AG04449 (cell line): ENCODE results near the gene SLC13A4.

Source experiments
- CTCF ChIA-PET: fragments of 350-600 bp; formaldehyde crosslinking; extraction: SDS; loops from one replicate; lab custom pipeline; 2021; ENCODE audit warnings: antibody characterized with exemption; lab: Yijun Ruan, JAX
- POLR2A ChIA-PET: fragments of 400-600, 350-600 bp; formaldehyde crosslinking; extraction: SDS; loops from one replicate; lab custom pipeline; 2020; ENCODE audit warnings: antibody characterized with exemption, inconsistent platforms; lab: Yijun Ruan, JAX
- DNase-seq: peaks from one replicate; pipeline ENCODE4 v3.0.0-alpha.2; 2010; ENCODE audit warnings: low read depth, low spot score
- H3K4me3 ChIP-seq: 2 replicates; pipeline ENCODE4 v1.5.1; 2011; ENCODE audit warnings: low read depth, mild to moderate bottlenecking, control low read depth, low read length
- CTCF ChIP-seq: IDR thresholded peaks from one replicate; pipeline ENCODE4 v1.5.1; 2011; ENCODE audit warnings: mild to moderate bottlenecking, moderate library complexity, low read length, control low read depth, inconsistent platforms; ENCODE audit not compliant: insufficient read depth; ENCODE audit errors: missing control alignments

SLC13A4 gene

GRCh38 chr7:135756191-135756590, 28.2 kb upstream of the SLC13A4 start:
- no peak for DNase-seq
- ChIA-PET POLR2A (interaction anchor here (1.1 kb wide), 1 partner anchor 11 kb away, joined by 3 read pairs; no protein-coding TSS in a partner anchor), CTCF (interaction anchor here (1.3 to 1.5 kb wide), 2 partner anchors 18 to 84 kb away, joined by 4 read pairs; no protein-coding TSS in a partner anchor)
- no peak for TF ChIP-seq CTCF
- no peak overlapping the region for H3K4me3 ChIP-seq

- no peak for TF ChIP-seq CTCF
- DNase-seq: no peak
- CTCF ChIA-PET: interaction anchor here (0.9 kb wide), 1 partner anchor 82 kb away, joined by 3 read pairs; no protein-coding TSS in a partner anchor
- POLR2A ChIA-PET: no interaction called here
- H3K4me3 ChIP-seq: no peak overlapping the region
Observed at GRCh38 chr7:135755351-135755753, 27.4 kb upstream of the SLC13A4 start.

- CTCF ChIA-PET: no interaction called here
- DNase-seq: no peak
- no peak for TF ChIP-seq CTCF
- POLR2A ChIA-PET: no interaction called here
- H3K4me3 ChIP-seq: no peak overlapping the region
Observed at GRCh38 chr7:135753616-135754413, 25.8 kb upstream of the SLC13A4 start.

- no peak within 1 kb of the TSS for H3K4me3 ChIP-seq
- ChIA-PET CTCF (no interaction called here), POLR2A (no interaction called here)
- DNase-seq: no peak
- no peak for TF ChIP-seq CTCF
Observed at GRCh38 chr7:135748770-135749169, 20.8 kb upstream of the SLC13A4 start, which contains the start of gene FAM180A. TSS of gene FAM180A (minus strand) at chr7:135748813. CDS start at chr7:135748580, 233 bp downstream.

GRCh38 chr7:135747366-135747765, 19.4 kb upstream of the SLC13A4 start:
- TF ChIP-seq CTCF: no peak
- ChIA-PET POLR2A (no interaction called here), CTCF (no interaction called here)
- H3K4me3 ChIP-seq: no peak overlapping the region
- DNase-seq: no peak

- TF ChIP-seq CTCF: no peak
- peak; percentile 91 for DNase-seq
- H3K4me3 ChIP-seq: no peak overlapping the region
- ChIA-PET CTCF (interaction anchor here (1.0 to 3.6 kb wide), 3 partner anchors 33 to 73 kb away, joined by 4 to 13 read pairs (median 4); no protein-coding TSS in a partner anchor), POLR2A (interaction anchor here (0.8 kb wide), 1 partner anchor 16 kb away, joined by 3 read pairs; no protein-coding TSS in a partner anchor)
Observed at GRCh38 chr7:135745703-135746312, 17.8 kb upstream of the SLC13A4 start.
